ACHN (cell line): ENCODE measurements around the gene DISC1.
A peak's percentile ranks its signal among the peaks of the same experiment; 100 is the strongest.
"Not testable (repeated sequence)": the region's sequence is repeated elsewhere in the genome, so short reads cannot be mapped to it uniquely, and the experiment has no call there.

Source experiments
- DNase-seq: peaks from one replicate; pipeline ENCODE4 v3.0.0-alpha.2; 2015
- in situ Hi-C: cut with HindIII; loops from 2 replicates; pipeline ENCODE4 v1.10.0; 2017; ENCODE audit warnings: low sequenced_read_pairs, low pct_ligation_motif_present, low pct_unique_long_range_greater_than_20kb

The DISC1 gene

GRCh38 chr1:231969076-231969475 lies 342.5 kb downstream of the DISC1 start:
- in situ Hi-C loops, result no loop called here
- no peak for DNase-seq

GRCh38 chr1:231969761-231970160 lies 343.2 kb downstream of the DISC1 start:
- DNase-seq, in situ Hi-C loops: not testable (repeated sequence)

- no peak for DNase-seq
- in situ Hi-C loops, result no loop called here
Measured at GRCh38 chr1:231970684-231971083, 344.1 kb downstream of the DISC1 start.

GRCh38 chr1:231971397-231972110 lies 345.0 kb downstream of the DISC1 start:
- no peak for DNase-seq
- in situ Hi-C loops, result no loop called here

GRCh38 chr1:231972111-231972445 lies 345.5 kb downstream of the DISC1 start:
- in situ Hi-C loops, result no loop called here

GRCh38 chr1:231973830-231974229 lies 347.2 kb downstream of the DISC1 start:
- in situ Hi-C loops, result no loop called here
- DNase-seq, result no peak

More at GRCh38 chr1:231972111-231972445, 345.5 kb downstream of the DISC1 start:
- no peak for DNase-seq

- in situ Hi-C loops, result no loop called here
Measured at GRCh38 chr1:231976231-231976630, 349.6 kb downstream of the DISC1 start.

GRCh38 chr1:231981675-231982074 lies 355.1 kb downstream of the DISC1 start:
- in situ Hi-C loops, result no loop called here
- no peak for DNase-seq

More at GRCh38 chr1:231976231-231976630, 349.6 kb downstream of the DISC1 start:
- DNase-seq, result no peak

- no peak for DNase-seq
- in situ Hi-C loops, result no loop called here
Measured at GRCh38 chr1:231982871-231983587, 356.4 kb downstream of the DISC1 start.

- in situ Hi-C loops, result no loop called here
- DNase-seq, result peak; percentile 28
Measured at GRCh38 chr1:231983588-231984193, 357.1 kb downstream of the DISC1 start.

GRCh38 chr1:231985296-231986023 lies 358.9 kb downstream of the DISC1 start:
- DNase-seq, result no peak
- in situ Hi-C loops, result no loop called here

GRCh38 chr1:231986631-231987336 lies 360.2 kb downstream of the DISC1 start:
- in situ Hi-C loops, result no loop called here
- no peak for DNase-seq

GRCh38 chr1:231990388-231990787 lies 363.8 kb downstream of the DISC1 start:
- no peak for DNase-seq
- in situ Hi-C loops, result no loop called here

GRCh38 chr1:231991231-231991630 lies 364.6 kb downstream of the DISC1 start:
- no peak for DNase-seq

GRCh38 chr1:231993968-231994455 lies 367.4 kb downstream of the DISC1 start:
- in situ Hi-C loops, result no loop called here
- no peak for DNase-seq

More at GRCh38 chr1:231991231-231991630, 364.6 kb downstream of the DISC1 start:
- in situ Hi-C loops, result no loop called here

GRCh38 chr1:231998791-231999190 lies 372.2 kb downstream of the DISC1 start:
- no peak for DNase-seq
- in situ Hi-C loops, result no loop called here

GRCh38 chr1:232005300-232005699 lies 378.7 kb downstream of the DISC1 start:
- in situ Hi-C loops, result no loop called here
- no peak for DNase-seq

GRCh38 chr1:232009741-232010140 lies 383.2 kb downstream of the DISC1 start:
- in situ Hi-C loops, result no loop called here
- DNase-seq, result no peak
